SK-N-SH (cell line): ENCODE data around the gene PRKG1. TPM values are rescaled to one million over a fixed set of nuclear protein-coding genes. Genes with fewer than 3 reads are reported as not detected.

Source experiments
- CTCF ChIA-PET: fragments of 300-600, 350-600 bp; formaldehyde crosslinking; extraction: SDS; loops from one replicate; lab custom pipeline; 2021; lab: Yijun Ruan, JAX
- POLR2A ChIA-PET: fragments of 350-600 bp; sonication (Branson Sonifier 250); formaldehyde crosslinking; extraction: SDS; loops from one replicate; lab custom pipeline; 2020; ENCODE audit warnings: antibody characterized with exemption, inconsistent platforms; lab: Yijun Ruan, JAX
- DNase-seq: peaks from one replicate; pipeline ENCODE4 v3.0.0; 2012
- H2AFZ ChIP-seq: fragments of 200-600 bp; sonication (generic); 2 replicates; pipeline ENCODE4 v1.8.1; 2016; ENCODE audit warnings: antibody characterized with exemption, mild to moderate bottlenecking, low read depth
- H3F3A ChIP-seq: fragments of 200-600 bp; sonication (generic); replicated peaks from 2 replicates; pipeline ENCODE3; 2016; ENCODE audit warnings: antibody characterized with exemption, mild to moderate bottlenecking; ENCODE audit not compliant: insufficient read depth
- H3K27ac ChIP-seq, 2 experiments: fragments of 200-500 bp in 1 of 2; fragments of 200-600 bp in 1 of 2; sonication (Bioruptor generic) in 1 of 2; sonication (generic), shearing (Covaris generic) in 1 of 2; 2 replicates each; pipeline versions ENCODE4 v1.5.1 to v1.6.1; 2014 to 2016; ENCODE audit warnings: low read depth in 2 of 2, inconsistent platforms in 1 of 2, low read length in 1 of 2, mild to moderate bottlenecking in 1 of 2, mixed read lengths in 1 of 2
- H3K27me3 ChIP-seq: fragments of 200-600 bp; sonication (generic), shearing (Covaris generic); 2 replicates; pipeline ENCODE4 v1.6.1; 2016; ENCODE audit warnings: mixed run types; ENCODE audit not compliant: insufficient read depth
- H3K36me3 ChIP-seq, 2 experiments: fragments of 200-500 bp in 1 of 2; fragments of 200-600 bp in 1 of 2; sonication (Bioruptor generic) in 1 of 2; sonication (generic) in 1 of 2; replicated peaks in 1 of 2; 2 replicates each; pipeline versions ENCODE3 to v1.5.1; 2014 to 2016; ENCODE audit warnings: low read length in 1 of 2, mild to moderate bottlenecking in 1 of 2; ENCODE audit not compliant: insufficient read depth in 2 of 2, control insufficient read depth in 1 of 2
- H3K4me1 ChIP-seq, 2 experiments: fragments of 200-500 bp in 1 of 2; fragments of 200-600 bp in 1 of 2; sonication (Bioruptor generic) in 1 of 2; sonication (generic), shearing (Covaris generic) in 1 of 2; 2 replicates each; pipeline versions ENCODE4 v1.5.1 to v1.6.1; 2014 to 2016; ENCODE audit warnings: low read depth in 1 of 2, low read length in 1 of 2, mixed run types in 1 of 2; ENCODE audit not compliant: insufficient read depth in 2 of 2, control insufficient read depth in 1 of 2
- H3K4me2 ChIP-seq: fragments of 200-600 bp; sonication (generic), shearing (Covaris generic); 2 replicates; pipeline ENCODE4 v1.6.1; 2017; ENCODE audit warnings: mixed run types
- H3K4me3 ChIP-seq, 2 experiments: fragments of 200-500 bp in 1 of 2; fragments of 200-600 bp in 1 of 2; sonication (Bioruptor generic) in 1 of 2; sonication (generic), shearing (Covaris generic) in 1 of 2; 2 replicates each; pipeline versions ENCODE4 v1.5.1 to v1.8.1; 2014 to 2016; ENCODE audit warnings: low read depth in 2 of 2, inconsistent platforms in 1 of 2, low read length in 1 of 2, mild to moderate bottlenecking in 1 of 2, mixed read lengths in 1 of 2, moderate library complexity in 1 of 2
- H3K79me2 ChIP-seq: fragments of 200-600 bp; sonication (generic); 2 replicates; pipeline ENCODE4 v1.8.1; 2017; ENCODE audit warnings: mild to moderate bottlenecking; ENCODE audit not compliant: insufficient read depth
- H3K9ac ChIP-seq: fragments of 200-600 bp; sonication (generic); 2 replicates; pipeline ENCODE4 v1.6.1; 2017; ENCODE audit warnings: mixed run types
- H3K9me2 ChIP-seq: fragments of 200-600 bp; sonication (generic); 2 replicates; pipeline ENCODE4 v1.6.1; 2017; ENCODE audit warnings: mixed run types
- H3K9me3 ChIP-seq: fragments of 200-600 bp; sonication (generic); 2 replicates; pipeline ENCODE4 v1.6.1; 2017; ENCODE audit warnings: mixed run types, mild to moderate bottlenecking, moderate library complexity
- H4K20me1 ChIP-seq: fragments of 200-600 bp; sonication (generic); 2 replicates; pipeline ENCODE4 v1.6.1; 2017; ENCODE audit warnings: mild to moderate bottlenecking, mixed run types; ENCODE audit not compliant: insufficient read depth
- CHD2 ChIP-seq: fragments of 150-350 bp; IDR thresholded peaks from 2 replicates; pipeline ENCODE4 v1.6.1; 2018; ENCODE audit warnings: low read length; ENCODE audit not compliant: partially characterized antibody
- ELF1 ChIP-seq: IDR thresholded peaks from 2 replicates; pipeline ENCODE4 v1.4.0; 2012
- FOSL2 ChIP-seq: IDR thresholded peaks from 2 replicates; pipeline ENCODE4 v1.4.0; 2012; ENCODE audit warnings: low read depth, mild to moderate bottlenecking, moderate library complexity, borderline replicate concordance
- FOXM1 ChIP-seq: IDR thresholded peaks from 2 replicates; pipeline ENCODE4 v1.4.0; 2012; ENCODE audit warnings: low read depth, mild to moderate bottlenecking
- GATA2 ChIP-seq: sonication (generic); formaldehyde crosslinking; IDR thresholded peaks from 2 replicates; pipeline ENCODE4 v1.5.0; 2020; ENCODE audit warnings: mild to moderate bottlenecking, missing genetic modification reagents
- JUND ChIP-seq: IDR thresholded peaks from 2 replicates; pipeline ENCODE4 v1.4.0; 2012
- MEF2A ChIP-seq: IDR thresholded peaks from 2 replicates; pipeline ENCODE4 v1.4.0; 2012; ENCODE audit warnings: low read depth, borderline replicate concordance
- NRF1 ChIP-seq: IDR thresholded peaks from 2 replicates; pipeline ENCODE4 v1.6.1; 2012; ENCODE audit warnings: low read depth, mild to moderate bottlenecking, low read length
- RAD21 ChIP-seq: IDR thresholded peaks from 2 replicates; pipeline ENCODE4 v1.6.1; 2012; ENCODE audit warnings: mild to moderate bottlenecking, low read length
- RXRA ChIP-seq: IDR thresholded peaks from 2 replicates; pipeline ENCODE4 v1.4.0; 2012; ENCODE audit warnings: low read depth, mild to moderate bottlenecking, borderline replicate concordance
- TAF1 ChIP-seq: IDR thresholded peaks from 2 replicates; pipeline ENCODE4 v1.6.1; 2012; ENCODE audit warnings: low read depth, mild to moderate bottlenecking, low read length, moderate library complexity, borderline replicate concordance
- TEAD4 ChIP-seq: IDR thresholded peaks from 2 replicates; pipeline ENCODE4 v1.4.0; 2012; ENCODE audit warnings: mild to moderate bottlenecking, borderline replicate concordance; ENCODE audit not compliant: insufficient read depth
- WGBS: methylation state at CpG from one replicate; pipeline ENCODE4 v1.1.6; 2017; ENCODE audit warnings: low lambda C conversion rate; 5-methylcytosine and 5-hydroxymethylcytosine counted together
- polyA plus RNA-seq, 3 experiments: library from polyadenylated mRNA; depleted of rRNA; stranded (reverse); fragments of >200 nt; gene quantifications; 2 replicates each; pipeline ENCODE4 v1.2.3, GENCODE V29; 2012
- TF ChIP-seq, protein P1 (sequence below): IDR thresholded peaks from 2 replicates; pipeline ENCODE4 v1.6.1; 2012; ENCODE audit warnings: mild to moderate bottlenecking, low read depth, low read length, moderate library complexity

Gene PRKG1
- polyA plus RNA-seq, 1 of the 3 experiments (the other 2 are of a cell fraction) = 4.1 TPM

DNA sequence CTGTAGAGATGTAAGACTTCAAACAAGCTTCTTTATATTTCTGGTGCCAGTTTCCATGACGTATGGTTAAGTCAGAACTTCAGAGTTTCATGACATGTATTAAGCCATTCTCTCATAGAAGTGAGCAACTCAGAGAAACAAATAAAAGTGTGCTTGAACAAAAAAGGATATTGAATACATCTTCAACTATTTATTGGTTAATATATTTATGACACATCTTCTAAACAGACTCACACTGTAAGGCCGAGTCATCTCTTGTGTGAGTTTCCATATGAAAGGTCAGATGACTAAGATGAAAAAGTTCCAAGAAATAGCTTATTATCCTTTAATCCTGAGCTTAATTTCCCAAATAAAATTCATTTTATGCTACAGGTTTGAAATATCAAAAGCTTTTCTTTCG, 730.6 kb downstream of the PRKG1 start:
- Histone ChIP-seq H2AFZ (no peak overlapping the region), H3K9ac (no peak overlapping the region), H3K36me3 (no peaks in the 10 kb centered on the region), H3K4me2 (no peak overlapping the region), H3K79me2 (no peaks in the 10 kb centered on the region), H4K20me1 (no peaks in the 10 kb centered on the region), H3K9me3 (no peaks in the 10 kb centered on the region), H3K27me3 (no peaks in the 10 kb centered on the region), H3F3A (peaks cover 3% of the 10 kb centered on the region), H3K27ac (no peak overlapping the region; a peak in 1 of 4 replicates), H3K9me2 (no peaks in the 10 kb centered on the region; the same call in 1 of the 2 replicates), H3K4me1 (peaks cover 0 to 2% of the 10 kb centered on the region in 2 experiments; a peak in 1 of 4 replicates), H3K4me3 (no peak overlapping the region)
- WGBS = 51% methylated on average over 3 of the region's 3 CpGs
- ChIA-PET CTCF (no interaction called here), POLR2A (no interaction called here)
- TF ChIP-seq RAD21 = no peak
- TF ChIP-seq ELF1 = no peak
- TF ChIP-seq RXRA = no peak
- TF ChIP-seq TAF1 = no peak
- TF ChIP-seq, protein P1, sequence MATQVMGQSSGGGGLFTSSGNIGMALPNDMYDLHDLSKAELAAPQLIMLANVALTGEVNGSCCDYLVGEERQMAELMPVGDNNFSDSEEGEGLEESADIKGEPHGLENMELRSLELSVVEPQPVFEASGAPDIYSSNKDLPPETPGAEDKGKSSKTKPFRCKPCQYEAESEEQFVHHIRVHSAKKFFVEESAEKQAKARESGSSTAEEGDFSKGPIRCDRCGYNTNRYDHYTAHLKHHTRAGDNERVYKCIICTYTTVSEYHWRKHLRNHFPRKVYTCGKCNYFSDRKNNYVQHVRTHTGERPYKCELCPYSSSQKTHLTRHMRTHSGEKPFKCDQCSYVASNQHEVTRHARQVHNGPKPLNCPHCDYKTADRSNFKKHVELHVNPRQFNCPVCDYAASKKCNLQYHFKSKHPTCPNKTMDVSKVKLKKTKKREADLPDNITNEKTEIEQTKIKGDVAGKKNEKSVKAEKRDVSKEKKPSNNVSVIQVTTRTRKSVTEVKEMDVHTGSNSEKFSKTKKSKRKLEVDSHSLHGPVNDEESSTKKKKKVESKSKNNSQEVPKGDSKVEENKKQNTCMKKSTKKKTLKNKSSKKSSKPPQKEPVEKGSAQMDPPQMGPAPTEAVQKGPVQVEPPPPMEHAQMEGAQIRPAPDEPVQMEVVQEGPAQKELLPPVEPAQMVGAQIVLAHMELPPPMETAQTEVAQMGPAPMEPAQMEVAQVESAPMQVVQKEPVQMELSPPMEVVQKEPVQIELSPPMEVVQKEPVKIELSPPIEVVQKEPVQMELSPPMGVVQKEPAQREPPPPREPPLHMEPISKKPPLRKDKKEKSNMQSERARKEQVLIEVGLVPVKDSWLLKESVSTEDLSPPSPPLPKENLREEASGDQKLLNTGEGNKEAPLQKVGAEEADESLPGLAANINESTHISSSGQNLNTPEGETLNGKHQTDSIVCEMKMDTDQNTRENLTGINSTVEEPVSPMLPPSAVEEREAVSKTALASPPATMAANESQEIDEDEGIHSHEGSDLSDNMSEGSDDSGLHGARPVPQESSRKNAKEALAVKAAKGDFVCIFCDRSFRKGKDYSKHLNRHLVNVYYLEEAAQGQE = no peak
- no peak for TF ChIP-seq TEAD4
- no peak for TF ChIP-seq CHD2
- TF ChIP-seq NRF1 = no peak
- TF ChIP-seq FOXM1 = no peak
- no peak for TF ChIP-seq MEF2A
- peak; percentile 42 for TF ChIP-seq JUND
- TF ChIP-seq FOSL2 = peak; percentile 44; the same call in 1 of the 2 replicates
- DNase-seq = no peak

DNA sequence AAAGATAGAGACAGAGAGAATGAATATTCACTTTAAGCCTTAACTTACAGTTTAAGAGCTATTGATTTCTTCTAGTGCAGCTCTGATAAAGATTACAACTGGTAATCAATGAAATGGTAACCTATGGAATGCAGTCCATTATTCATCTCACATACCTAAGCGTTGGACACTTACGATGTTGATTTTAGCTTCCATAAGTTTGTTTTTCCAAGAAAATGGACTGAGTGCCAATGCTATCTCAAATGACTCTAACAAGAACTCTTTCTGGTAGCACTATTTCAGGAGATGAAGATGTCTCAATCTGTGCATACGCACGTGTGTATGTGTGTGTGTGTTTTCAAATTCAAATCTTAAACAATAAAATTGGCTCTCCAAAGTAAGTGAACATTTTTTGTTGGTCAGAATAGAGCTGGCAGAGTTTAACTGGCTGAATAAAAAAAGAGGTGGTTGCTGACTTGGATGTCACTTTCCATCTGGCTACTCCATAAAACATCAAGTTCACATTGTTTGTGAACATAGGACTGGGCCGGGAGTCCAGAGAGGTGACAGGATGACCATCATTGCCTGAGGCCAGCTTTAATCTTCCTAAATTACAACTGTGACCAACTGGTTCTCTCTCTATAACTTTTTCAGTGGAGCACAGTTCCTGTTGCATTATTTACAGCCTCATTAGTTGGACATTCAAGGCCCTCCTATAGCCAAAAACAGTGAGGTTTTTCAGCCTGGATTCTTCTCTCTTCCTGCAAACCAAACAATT, 732.0 kb downstream of the PRKG1 start:
- Histone ChIP-seq H3K79me2 (no peaks in the 10 kb centered on the region), H3K27ac (no peak overlapping the region), H3K9ac (no peak overlapping the region), H3K9me3 (no peaks in the 10 kb centered on the region), H4K20me1 (no peaks in the 10 kb centered on the region), H3K9me2 (no peaks in the 10 kb centered on the region; the same call in 1 of the 2 replicates), H3K27me3 (no peaks in the 10 kb centered on the region), H3K4me3 (no peak overlapping the region), H3K4me2 (no peak overlapping the region), H3F3A (peaks cover 3% of the 10 kb centered on the region), H3K4me1 (peaks cover 0 to 2% of the 10 kb centered on the region in 2 experiments; a peak in 1 of 4 replicates), H2AFZ (no peak overlapping the region), H3K36me3 (no peaks in the 10 kb centered on the region)
- ChIA-PET POLR2A (no interaction called here), CTCF (interaction anchor here (1.5 kb wide), 2 partner anchors 154 to 198 kb away, joined by 5 read pairs; no protein-coding TSS in a partner anchor)
- TF ChIP-seq FOSL2 = no peak
- no peak for TF ChIP-seq GATA2 (CRISPR knock-in tag)
- no peak for TF ChIP-seq FOXM1
- TF ChIP-seq TEAD4 = no peak
- no peak for DNase-seq
- 86% methylated on average over 5 of the region's 5 CpGs for WGBS
